Right lobe of liver (tissue), 6 donors: Measurements from ENCODE around the gene IL2RA. TPM values are rescaled to one million over a fixed set of nuclear protein-coding genes. Genes with fewer than 3 reads are reported as not detected.

ENCODE experiments used
- ATAC-seq, 4 donors: fragments of 200-7000 bp; cut with Tn5 transposase; one replicate each; pipeline ENCODE4 v1.9.1; 2020; ENCODE audit warnings: mild to moderate bottlenecking in 4 of 4, moderate library complexity in 4 of 4
- DNase-seq, 3 donors: peaks; one replicate each; pipeline ENCODE4 v3.0.0-alpha.2; 2020
- H3K27ac ChIP-seq, 3 donors: fragments of 200-600 bp; one replicate each; pipeline ENCODE4 v1.8.0; 2022
- H3K27me3 ChIP-seq, 2 donors: fragments of 200-600 bp; one replicate each; pipeline ENCODE4 v1.8.0; 2022
- H3K36me3 ChIP-seq, 4 donors: fragments of 200-600 bp; sonication (generic) in 1 of 4; one replicate each; pipeline versions ENCODE4 v1.5.1 to v1.8.0; 2017 to 2022; ENCODE audit warnings: control low read depth in 1 of 4
- H3K4me1 ChIP-seq, 4 donors: fragments of 200-600 bp; sonication (generic) in 1 of 4; one replicate each; pipeline versions ENCODE4 v1.5.1 to v1.8.0; 2017 to 2022; ENCODE audit warnings: control low read depth in 1 of 4
- H3K4me3 ChIP-seq, 3 donors: fragments of 200-600 bp; one replicate each; pipeline ENCODE4 v1.8.0; 2022
- H3K9me3 ChIP-seq, 4 donors: fragments of 200-600 bp; sonication (generic) in 1 of 4; one replicate each; pipeline versions ENCODE4 v1.5.1 to v1.8.0; 2017 to 2022; ENCODE audit warnings: control low read depth in 1 of 4
- POLR2A ChIP-seq: fragments of 450-650 bp; IDR thresholded peaks from one replicate; pipeline ENCODE4 v1.6.1; 2017; ENCODE audit warnings: antibody characterized with exemption, mild to moderate bottlenecking
- WGBS: methylation state at CpG from one replicate; pipeline ENCODE4 v1.1.6; 2018; ENCODE audit warnings: low coverage, low lambda C conversion rate; ENCODE audit not compliant: insufficient coverage; ENCODE audit errors: missing lambda C conversion rate; 5-methylcytosine and 5-hydroxymethylcytosine counted together
- intact Hi-C, 2 donors: fragments of 100-400 bp; cut with DNase I; formaldehyde crosslinking; loops; one replicate each; pipeline versions ENCODE4 v1.11.2 to v1.14.1; 2022
- total RNA-seq, 6 experiments: library from RNA; depleted of rRNA in 2 of 6; stranded (reverse); fragments of >200 nt in 2 of 6; fragmentation: NEBNext Ultra II Directional in 3 of 6; extraction: Animal tissue kit (Norgen Biotek cat#: 25700) in 3 of 6; gene quantifications; one replicate each; pipeline versions ENCODE4 v1.1.0 to v1.2.4, GENCODE V29; 2016 to 2023
- TF ChIP-seq, protein P1 (sequence below), 4 donors: fragments of 200-600 bp in 3 of 4; fragments of 450-650 bp in 1 of 4; IDR thresholded peaks; one replicate each; pipeline versions ENCODE4 v1.5.1 to v1.8.0; 2016 to 2022; ENCODE audit warnings: antibody characterized with exemption in 4 of 4, mild to moderate bottlenecking in 2 of 4
- donor health status: DM: no; HTN: yes; CAD: no.
- donor health status: DM: no; HTN: no; CAD: no.
- donor health status: DM: no; HTN: no; CAD: no.
- donor health status: DM: no; HTN: yes; CAD: no.
- donor health status: DM: no; HTN: yes; CAD: no.

The IL2RA gene
- total RNA-seq, 6 experiments from 2014 or later: 0.22 to 3.1 (median 0.97) TPM; not detected in 2

DNA sequence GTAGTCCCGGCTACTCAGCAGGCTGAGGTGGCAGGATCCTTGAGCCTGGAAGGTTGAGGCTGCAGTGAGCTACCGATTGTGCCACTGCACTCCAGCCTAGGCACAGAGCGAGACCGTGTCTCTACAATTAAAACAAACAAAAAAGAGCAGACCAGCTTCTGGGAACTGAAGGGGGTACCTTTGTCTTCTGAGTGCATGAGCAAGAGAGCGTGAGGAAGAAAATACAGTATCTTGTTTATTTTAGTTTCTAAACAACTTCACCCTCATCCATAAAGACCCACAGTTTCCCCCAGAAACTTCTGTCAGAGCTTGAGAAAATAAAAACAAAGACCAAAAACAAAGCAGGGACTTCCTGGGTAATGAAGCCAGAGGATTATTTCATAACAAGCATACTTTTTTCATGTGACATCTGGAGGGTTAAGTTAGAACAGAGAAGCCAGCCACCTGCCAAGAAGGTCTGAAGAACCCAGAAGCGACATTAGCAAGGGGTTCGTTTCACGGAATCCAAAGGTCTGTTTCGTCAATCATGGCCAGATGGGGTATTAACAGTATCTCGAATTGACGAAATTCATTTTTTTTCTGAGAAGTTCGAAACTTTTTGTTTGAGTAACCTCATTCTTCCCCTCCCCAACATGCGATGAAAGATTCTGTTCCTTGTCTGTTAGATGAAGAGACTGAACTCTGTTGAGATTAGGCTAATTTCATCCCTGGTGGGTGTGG, 10.2 kb upstream of the IL2RA start:
- Histone ChIP-seq H3K27ac (peak overlapping the region in 1 of 3 donors; percentile 18), H3K27me3 (no peaks in the 10 kb centered on the region), H3K4me3 (no peak overlapping the region), H3K36me3 (no peaks in the 10 kb centered on the region), H3K9me3 (no peaks in the 10 kb centered on the region), H3K4me1 (no peaks in the 10 kb centered on the region)
- WGBS: 43% methylated on average over 13 of the region's 13 CpGs
- DNase-seq (no peak), ATAC-seq (peak in 2 of 4 donors; percentile 38 to 46)
- intact Hi-C loops: no loop called here
- TF ChIP-seq POLR2A: no peak
- TF ChIP-seq, protein P1, sequence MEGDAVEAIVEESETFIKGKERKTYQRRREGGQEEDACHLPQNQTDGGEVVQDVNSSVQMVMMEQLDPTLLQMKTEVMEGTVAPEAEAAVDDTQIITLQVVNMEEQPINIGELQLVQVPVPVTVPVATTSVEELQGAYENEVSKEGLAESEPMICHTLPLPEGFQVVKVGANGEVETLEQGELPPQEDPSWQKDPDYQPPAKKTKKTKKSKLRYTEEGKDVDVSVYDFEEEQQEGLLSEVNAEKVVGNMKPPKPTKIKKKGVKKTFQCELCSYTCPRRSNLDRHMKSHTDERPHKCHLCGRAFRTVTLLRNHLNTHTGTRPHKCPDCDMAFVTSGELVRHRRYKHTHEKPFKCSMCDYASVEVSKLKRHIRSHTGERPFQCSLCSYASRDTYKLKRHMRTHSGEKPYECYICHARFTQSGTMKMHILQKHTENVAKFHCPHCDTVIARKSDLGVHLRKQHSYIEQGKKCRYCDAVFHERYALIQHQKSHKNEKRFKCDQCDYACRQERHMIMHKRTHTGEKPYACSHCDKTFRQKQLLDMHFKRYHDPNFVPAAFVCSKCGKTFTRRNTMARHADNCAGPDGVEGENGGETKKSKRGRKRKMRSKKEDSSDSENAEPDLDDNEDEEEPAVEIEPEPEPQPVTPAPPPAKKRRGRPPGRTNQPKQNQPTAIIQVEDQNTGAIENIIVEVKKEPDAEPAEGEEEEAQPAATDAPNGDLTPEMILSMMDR (IDR thresholded peaks at IDR 0.05): no peak

DNA sequence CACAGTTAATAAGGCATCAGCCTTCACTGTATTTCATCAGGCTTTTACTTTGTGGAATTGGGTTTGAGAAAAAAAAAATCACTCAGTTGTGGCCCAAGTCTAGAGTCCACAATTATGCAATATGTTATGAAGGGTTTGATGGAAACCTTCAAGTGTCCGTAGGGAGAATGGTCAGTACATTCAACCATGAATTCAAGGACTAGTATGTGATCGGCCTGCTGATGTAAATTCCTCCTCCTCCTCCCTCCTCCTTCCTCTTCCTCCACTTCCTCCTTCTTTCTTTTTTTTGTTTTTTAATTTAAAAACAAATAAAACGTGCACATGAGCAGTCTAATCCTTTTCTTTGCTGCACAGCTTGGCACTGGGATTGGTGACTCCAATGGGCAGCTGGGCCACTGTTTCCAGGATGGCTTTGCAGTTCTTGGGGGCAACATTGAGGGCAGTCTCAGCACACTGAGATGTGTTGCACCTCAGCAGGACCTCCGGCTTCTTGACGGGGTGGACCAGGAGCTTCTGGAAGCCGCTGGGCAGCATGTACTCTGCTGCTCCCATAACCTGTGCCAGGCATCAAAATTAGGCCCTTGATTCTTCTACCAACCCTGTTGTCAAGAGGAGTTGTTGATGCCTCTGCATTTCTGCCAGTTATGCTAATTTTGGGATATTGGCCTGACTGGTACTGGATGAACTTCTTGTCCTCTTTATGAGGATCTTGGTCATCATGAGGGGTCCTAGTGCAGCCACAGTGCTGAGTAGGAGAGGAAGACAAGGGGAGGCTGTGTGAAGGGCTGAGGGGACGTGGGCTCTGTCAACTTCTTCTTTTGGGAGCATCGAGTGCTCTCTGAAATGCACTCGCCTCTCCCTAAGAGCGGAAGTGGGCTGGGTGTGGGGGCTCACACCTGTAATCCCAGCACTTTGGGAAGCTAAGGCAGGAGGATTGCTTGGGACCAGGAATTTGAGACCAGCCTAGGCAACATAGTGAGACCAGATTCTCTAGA, 9.3 kb upstream of the IL2RA start:
- intact Hi-C loops: no loop called here
- no peaks in the 10 kb centered on the region for H3K27me3 ChIP-seq
- 56% methylated on average over 7 of the region's 10 CpGs for WGBS
- no peaks in the 10 kb centered on the region for H3K4me1 ChIP-seq
- peak overlapping the region in 1 of 3 donors; percentile 18 for H3K27ac ChIP-seq
- ATAC-seq: peak in 3 of 4 donors; percentile 16 to 49 (median 32)
- H3K36me3 ChIP-seq: no peaks in the 10 kb centered on the region
- DNase-seq: peak in 1 of 3 donors; percentile 9
- H3K4me3 ChIP-seq: no peak overlapping the region
- TF ChIP-seq, protein P1 (IDR thresholded peaks at IDR 0.05): no peak
- no peak for TF ChIP-seq POLR2A
- H3K9me3 ChIP-seq: no peaks in the 10 kb centered on the region

DNA sequence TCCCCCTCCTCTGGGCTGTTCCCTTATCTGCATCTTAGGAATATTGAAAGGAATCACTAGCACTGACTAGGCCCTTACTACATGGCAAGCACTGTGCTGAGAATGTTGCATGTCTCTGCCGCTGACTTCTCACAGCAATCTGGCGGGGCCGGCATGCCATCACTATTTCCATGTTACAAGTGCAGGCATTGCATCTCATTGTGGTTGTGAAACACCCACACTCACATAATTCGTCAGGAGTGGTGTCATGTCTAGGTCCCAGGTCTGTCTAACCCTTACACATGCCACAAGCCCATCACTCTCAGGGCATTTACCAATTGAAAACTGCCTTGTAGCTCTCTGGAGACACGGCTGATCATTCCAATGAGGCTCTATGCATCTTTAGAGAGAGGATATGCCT, 8.5 kb upstream of the IL2RA start:
- no peaks in the 10 kb centered on the region for H3K27me3 ChIP-seq
- no peaks in the 10 kb centered on the region for H3K36me3 ChIP-seq
- TF ChIP-seq, protein P1 (IDR thresholded peaks at IDR 0.05): no peak
- no peak for TF ChIP-seq POLR2A
- ATAC-seq: no peak
- no peak for DNase-seq
- H3K4me1 ChIP-seq: no peaks in the 10 kb centered on the region
- H3K27ac ChIP-seq: no peak overlapping the region
- 74% methylated on average over 4 of the region's 5 CpGs for WGBS
- intact Hi-C loops: no loop called here
- no peak overlapping the region for H3K4me3 ChIP-seq
- H3K9me3 ChIP-seq: no peaks in the 10 kb centered on the region

DNA sequence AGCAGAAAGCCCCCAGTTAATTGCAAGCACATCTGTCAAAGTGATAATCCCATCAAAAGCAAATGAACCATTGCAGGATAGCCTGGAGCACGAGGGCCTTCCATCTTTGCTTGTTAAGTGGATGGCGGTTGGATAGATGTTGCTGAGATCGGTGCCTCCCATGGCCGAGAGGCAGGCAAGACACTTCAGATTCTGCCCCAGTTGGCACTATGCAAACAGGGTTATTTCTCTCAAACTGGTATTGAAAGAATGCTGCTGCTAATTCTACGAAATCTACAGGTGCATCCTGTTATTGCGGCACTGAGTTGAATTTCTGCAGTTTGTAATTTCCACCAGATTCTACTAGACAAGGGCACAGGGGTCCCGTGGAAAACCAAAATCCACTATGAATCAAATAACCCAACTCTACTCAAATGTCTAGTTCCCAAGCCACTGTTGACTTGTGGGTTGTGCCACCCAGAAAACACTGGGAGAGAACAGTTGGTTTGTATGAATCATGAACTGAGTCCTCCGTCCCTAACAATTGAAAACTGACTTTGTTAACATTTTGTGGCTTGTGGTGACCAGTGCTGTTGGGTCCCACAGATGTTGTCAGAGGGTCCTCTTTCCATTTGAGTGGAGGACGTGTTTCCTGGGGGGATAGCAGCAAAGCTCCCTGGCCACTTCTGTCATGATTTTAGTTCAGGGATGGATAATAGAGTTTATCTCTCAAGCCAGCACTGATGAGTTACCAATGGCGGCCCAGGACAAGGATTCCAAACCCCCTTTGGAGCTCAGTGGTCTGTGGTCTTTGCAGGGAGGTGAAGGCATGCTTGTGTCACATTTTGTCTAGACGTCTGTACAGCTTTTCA, 7.1 kb upstream of the IL2RA start:
- Histone ChIP-seq H3K4me3 (no peak overlapping the region), H3K4me1 (no peaks in the 10 kb centered on the region), H3K27ac (no peak overlapping the region), H3K27me3 (no peaks in the 10 kb centered on the region), H3K36me3 (no peaks in the 10 kb centered on the region), H3K9me3 (no peaks in the 10 kb centered on the region)
- no peak for DNase-seq
- intact Hi-C loops: no loop called here
- no peak for ATAC-seq
- WGBS: 61% methylated on average over 8 of the region's 11 CpGs
- TF ChIP-seq POLR2A: no peak
- TF ChIP-seq, protein P1 (IDR thresholded peaks at IDR 0.05): no peak
